HFFc6 (cell line): Measurements from ENCODE around the gene SMYD3. TPM values are rescaled to one million over a fixed set of nuclear protein-coding genes. Genes with fewer than 3 reads are reported as not detected.

Experiments used
- DNase-seq: peaks from one replicate; pipeline ENCODE4 v3.0.0-alpha.2; 2018
- H3K27ac Mint-ChIP-seq: 2 replicates; pipeline ENCODE4 v1.8.0; 2020; ENCODE audit warnings: mild to moderate bottlenecking, mixed read lengths
- H3K27me3 Mint-ChIP-seq: 2 replicates; pipeline ENCODE4 v1.8.0; 2021; ENCODE audit warnings: mild to moderate bottlenecking, moderate library complexity, mixed read lengths; ENCODE audit not compliant: insufficient read depth
- H3K36me3 Mint-ChIP-seq: 2 replicates; pipeline ENCODE4 v1.8.0; 2021; ENCODE audit warnings: low read depth, mixed read lengths
- H3K4me1 Mint-ChIP-seq: 2 replicates; pipeline ENCODE4 v1.8.0; 2020; ENCODE audit warnings: low read depth, mixed read lengths
- H3K4me3 Mint-ChIP-seq: 2 replicates; pipeline ENCODE4 v1.8.0; 2020; ENCODE audit warnings: mild to moderate bottlenecking, moderate library complexity, mixed read lengths
- H3K9me3 Mint-ChIP-seq: 2 replicates; pipeline ENCODE4 v1.8.0; 2020; ENCODE audit warnings: mild to moderate bottlenecking, mixed read lengths
- CTCF ChIP-seq: fragments of 200-600 bp; sonication (generic); IDR thresholded peaks from 2 replicates; pipeline ENCODE4 v1.5.0; 2021; ENCODE audit warnings: antibody characterized with exemption, mild to moderate bottlenecking
- total RNA-seq, 6 experiments: library from RNA; stranded (reverse); fragmentation: NEBNext Ultra II Directional; extraction: Animal tissue kit (Norgen Biotek cat#: 25700); gene quantifications; 2 replicates in 1 of 6; 3 replicates in 5 of 6; pipeline ENCODE4 v1.2.3, GENCODE V29; 2021

SMYD3 gene
- total RNA-seq, 6 experiments from 2014 or later, result 28.4 to 37.9 (median 31.2) TPM

GRCh38 chr1:246318622-246319021 lies 188.5 kb downstream of the SMYD3 start:
- Mint-ChIP-seq H3K4me3 (no peak overlapping the region), H3K27me3 (no peaks in the 10 kb centered on the region; the same call in 1 of the 2 replicates), H3K9me3 (no peaks in the 10 kb centered on the region), H3K27ac (no peak overlapping the region), H3K36me3 (no peaks in the 10 kb centered on the region), H3K4me1 (peaks cover 37% of the 10 kb centered on the region)
- no peak for DNase-seq
- TF ChIP-seq CTCF, result no peak

- Mint-ChIP-seq H3K27me3 (no peaks in the 10 kb centered on the region; the same call in 1 of the 2 replicates), H3K27ac (peak overlapping the region; percentile 57), H3K9me3 (no peaks in the 10 kb centered on the region), H3K36me3 (no peaks in the 10 kb centered on the region), H3K4me3 (no peak overlapping the region), H3K4me1 (peaks cover 37% of the 10 kb centered on the region)
- no peak for DNase-seq
- TF ChIP-seq CTCF, result no peak
Measured at GRCh38 chr1:246318036-246318359, 189.1 kb downstream of the SMYD3 start.

GRCh38 chr1:246317332-246318035 lies 189.6 kb downstream of the SMYD3 start:
- H3K4me3 Mint-ChIP-seq, result no peak overlapping the region
- no peak for TF ChIP-seq CTCF
- H3K4me1 Mint-ChIP-seq, result peaks cover 37% of the 10 kb centered on the region
- H3K27me3 Mint-ChIP-seq, result no peaks in the 10 kb centered on the region; the same call in 1 of the 2 replicates
- peak overlapping the region; percentile 64; the same call in 1 of the 2 replicates for H3K27ac Mint-ChIP-seq
- no peaks in the 10 kb centered on the region for H3K9me3 Mint-ChIP-seq
- H3K36me3 Mint-ChIP-seq, result peaks cover 1% of the 10 kb centered on the region; the same call in 1 of the 2 replicates
- DNase-seq, result peak; percentile 71

- H3K27me3 Mint-ChIP-seq, result no peaks in the 10 kb centered on the region
- no peak overlapping the region for H3K27ac Mint-ChIP-seq
- TF ChIP-seq CTCF, result no peak
- H3K4me1 Mint-ChIP-seq, result peaks cover 15% of the 10 kb centered on the region
- H3K9me3 Mint-ChIP-seq, result no peaks in the 10 kb centered on the region
- no peak overlapping the region for H3K4me3 Mint-ChIP-seq
- peaks cover 5% of the 10 kb centered on the region; the same call in 1 of the 2 replicates for H3K36me3 Mint-ChIP-seq
- DNase-seq, result no peak
Measured at GRCh38 chr1:246311461-246311860, 195.6 kb downstream of the SMYD3 start.

GRCh38 chr1:246309247-246309884 lies 197.7 kb downstream of the SMYD3 start:
- Mint-ChIP-seq H3K27me3 (no peaks in the 10 kb centered on the region), H3K36me3 (peaks cover 5% of the 10 kb centered on the region; the same call in 1 of the 2 replicates), H3K9me3 (no peaks in the 10 kb centered on the region), H3K4me1 (peaks cover 17% of the 10 kb centered on the region), H3K27ac (no peak overlapping the region), H3K4me3 (no peak overlapping the region)
- DNase-seq, result no peak
- TF ChIP-seq CTCF, result no peak
